Stimulated activated CD8-positive, alpha-beta memory T cell treated with anti-CD3 and anti-CD28 coated beads, Interleukin-7, amount 100 ng/mL, for 24 hours (primary cell): ENCODE measurements around the gene CCM2.
"Not testable (repeated sequence)": the region's sequence is repeated elsewhere in the genome, so short reads cannot be mapped to it uniquely, and the experiment has no call there.

Source experiments
- DNase-seq: peaks from one replicate; pipeline ENCODE4 v3.0.0-alpha.2; 2020; ENCODE audit warnings: low read depth

CCM2 gene

GRCh38 chr7:44982535-44982923 is 17.5 kb upstream of the CCM2 start:
- DNase-seq = no peak

- no peak for DNase-seq
These were observed 17.0 kb upstream of the CCM2 start for GRCh38 chr7:44982970-44983369.

- no peak for DNase-seq
These were observed 16.1 kb upstream of the CCM2 start for GRCh38 chr7:44983742-44984477.

GRCh38 chr7:44984478-44984758 is 15.6 kb upstream of the CCM2 start:
- no peak for DNase-seq

GRCh38 chr7:44985033-44985695 is 14.8 kb upstream of the CCM2 start:
- no peak for DNase-seq

GRCh38 chr7:44985900-44986217 is 14.1 kb upstream of the CCM2 start:
- no peak for DNase-seq

GRCh38 chr7:44986218-44987053 is 13.6 kb upstream of the CCM2 start:
- DNase-seq = peak; percentile 90

GRCh38 chr7:44987457-44987856 is 12.5 kb upstream of the CCM2 start:
- no peak for DNase-seq

GRCh38 chr7:44987996-44988395 is 12.0 kb upstream of the CCM2 start:
- DNase-seq = no peak

- DNase-seq = no peak
These were observed 11.3 kb upstream of the CCM2 start for GRCh38 chr7:44988701-44989100.

GRCh38 chr7:44989132-44989531 is 10.9 kb upstream of the CCM2 start:
- no peak for DNase-seq

- no peak for DNase-seq
These were observed 9.6 kb upstream of the CCM2 start for GRCh38 chr7:44990109-44991023.

- not testable (repeated sequence) for DNase-seq
These were observed 7.8 kb upstream of the CCM2 start for GRCh38 chr7:44992004-44992795.

GRCh38 chr7:44994877-44995554 is 5.0 kb upstream of the CCM2 start:
- no peak for DNase-seq

- DNase-seq = no peak
These were observed 4.2 kb upstream of the CCM2 start for GRCh38 chr7:44995555-44996493.

GRCh38 chr7:44998153-44998871 is 1.7 kb upstream of the CCM2 start:
- DNase-seq = no peak

- peak; percentile 97 for DNase-seq
These were observed 532 bp upstream of the CCM2 start for GRCh38 chr7:44999245-45000092.

- DNase-seq = no peak
These were observed 1.2 kb downstream of the CCM2 start for GRCh38 chr7:45001138-45001694.
